SK-N-SH (cell line): ENCODE measurements around the gene ENO1. TPM values are rescaled to one million over a fixed set of nuclear protein-coding genes. Genes with fewer than 3 reads are reported as not detected.

Experiments
- CTCF ChIA-PET: fragments of 300-600, 350-600 bp; formaldehyde crosslinking; extraction: SDS; loops from one replicate; lab custom pipeline; 2021; lab: Yijun Ruan, JAX
- POLR2A ChIA-PET: fragments of 350-600 bp; sonication (Branson Sonifier 250); formaldehyde crosslinking; extraction: SDS; loops from one replicate; lab custom pipeline; 2020; ENCODE audit warnings: antibody characterized with exemption, inconsistent platforms; lab: Yijun Ruan, JAX
- DNase-seq: peaks from one replicate; pipeline ENCODE4 v3.0.0; 2012
- H2AFZ ChIP-seq: fragments of 200-600 bp; sonication (generic); 2 replicates; pipeline ENCODE4 v1.8.1; 2016; ENCODE audit warnings: antibody characterized with exemption, mild to moderate bottlenecking, low read depth
- H3F3A ChIP-seq: fragments of 200-600 bp; sonication (generic); replicated peaks from 2 replicates; pipeline ENCODE3; 2016; ENCODE audit warnings: antibody characterized with exemption, mild to moderate bottlenecking; ENCODE audit not compliant: insufficient read depth
- H3K27ac ChIP-seq, 2 experiments: fragments of 200-500 bp in 1 of 2; fragments of 200-600 bp in 1 of 2; sonication (Bioruptor generic) in 1 of 2; sonication (generic), shearing (Covaris generic) in 1 of 2; 2 replicates each; pipeline versions ENCODE4 v1.5.1 to v1.6.1; 2014 to 2016; ENCODE audit warnings: low read depth in 2 of 2, inconsistent platforms in 1 of 2, low read length in 1 of 2, mild to moderate bottlenecking in 1 of 2, mixed read lengths in 1 of 2
- H3K27me3 ChIP-seq: fragments of 200-600 bp; sonication (generic), shearing (Covaris generic); 2 replicates; pipeline ENCODE4 v1.6.1; 2016; ENCODE audit warnings: mixed run types; ENCODE audit not compliant: insufficient read depth
- H3K36me3 ChIP-seq, 2 experiments: fragments of 200-500 bp in 1 of 2; fragments of 200-600 bp in 1 of 2; sonication (Bioruptor generic) in 1 of 2; sonication (generic) in 1 of 2; replicated peaks in 1 of 2; 2 replicates each; pipeline versions ENCODE3 to v1.5.1; 2014 to 2016; ENCODE audit warnings: low read length in 1 of 2, mild to moderate bottlenecking in 1 of 2; ENCODE audit not compliant: insufficient read depth in 2 of 2, control insufficient read depth in 1 of 2
- H3K4me1 ChIP-seq, 2 experiments: fragments of 200-500 bp in 1 of 2; fragments of 200-600 bp in 1 of 2; sonication (Bioruptor generic) in 1 of 2; sonication (generic), shearing (Covaris generic) in 1 of 2; 2 replicates each; pipeline versions ENCODE4 v1.5.1 to v1.6.1; 2014 to 2016; ENCODE audit warnings: low read depth in 1 of 2, low read length in 1 of 2, mixed run types in 1 of 2; ENCODE audit not compliant: insufficient read depth in 2 of 2, control insufficient read depth in 1 of 2
- H3K4me2 ChIP-seq: fragments of 200-600 bp; sonication (generic), shearing (Covaris generic); 2 replicates; pipeline ENCODE4 v1.6.1; 2017; ENCODE audit warnings: mixed run types
- H3K4me3 ChIP-seq, 2 experiments: fragments of 200-500 bp in 1 of 2; fragments of 200-600 bp in 1 of 2; sonication (Bioruptor generic) in 1 of 2; sonication (generic), shearing (Covaris generic) in 1 of 2; 2 replicates each; pipeline versions ENCODE4 v1.5.1 to v1.8.1; 2014 to 2016; ENCODE audit warnings: low read depth in 2 of 2, inconsistent platforms in 1 of 2, low read length in 1 of 2, mild to moderate bottlenecking in 1 of 2, mixed read lengths in 1 of 2, moderate library complexity in 1 of 2
- H3K79me2 ChIP-seq: fragments of 200-600 bp; sonication (generic); 2 replicates; pipeline ENCODE4 v1.8.1; 2017; ENCODE audit warnings: mild to moderate bottlenecking; ENCODE audit not compliant: insufficient read depth
- H3K9ac ChIP-seq: fragments of 200-600 bp; sonication (generic); 2 replicates; pipeline ENCODE4 v1.6.1; 2017; ENCODE audit warnings: mixed run types
- H3K9me2 ChIP-seq: fragments of 200-600 bp; sonication (generic); 2 replicates; pipeline ENCODE4 v1.6.1; 2017; ENCODE audit warnings: mixed run types
- H3K9me3 ChIP-seq: fragments of 200-600 bp; sonication (generic); 2 replicates; pipeline ENCODE4 v1.6.1; 2017; ENCODE audit warnings: mixed run types, mild to moderate bottlenecking, moderate library complexity
- H4K20me1 ChIP-seq: fragments of 200-600 bp; sonication (generic); 2 replicates; pipeline ENCODE4 v1.6.1; 2017; ENCODE audit warnings: mild to moderate bottlenecking, mixed run types; ENCODE audit not compliant: insufficient read depth
- ELF1 ChIP-seq: IDR thresholded peaks from 2 replicates; pipeline ENCODE4 v1.4.0; 2012
- GABPA ChIP-seq: IDR thresholded peaks from 2 replicates; pipeline ENCODE4 v1.4.0; 2012; ENCODE audit warnings: low read depth, mild to moderate bottlenecking
- MXI1 ChIP-seq: IDR thresholded peaks from 2 replicates; pipeline ENCODE4 v1.6.1; 2012; ENCODE audit warnings: mild to moderate bottlenecking, low read depth, low read length, improper control_type of control experiment
- NFIC ChIP-seq: IDR thresholded peaks from 2 replicates; pipeline ENCODE4 v1.4.0; 2012; ENCODE audit warnings: borderline replicate concordance
- RCOR1 ChIP-seq: fragments of 150-350 bp; IDR thresholded peaks from 2 replicates; pipeline ENCODE4 v1.6.1; 2017; ENCODE audit warnings: antibody characterized with exemption, low read length
- TAF1 ChIP-seq: IDR thresholded peaks from 2 replicates; pipeline ENCODE4 v1.6.1; 2012; ENCODE audit warnings: low read depth, mild to moderate bottlenecking, low read length, moderate library complexity, borderline replicate concordance
- TCF12 ChIP-seq: IDR thresholded peaks from 2 replicates; pipeline ENCODE4 v1.4.0; 2012
- WGBS: methylation state at CpG from one replicate; pipeline ENCODE4 v1.1.6; 2017; ENCODE audit warnings: low lambda C conversion rate; 5-methylcytosine and 5-hydroxymethylcytosine counted together
- polyA plus RNA-seq, 3 experiments: library from polyadenylated mRNA; depleted of rRNA; stranded (reverse); fragments of >200 nt; gene quantifications; 2 replicates each; pipeline ENCODE4 v1.2.3, GENCODE V29; 2012
- TF ChIP-seq, protein P1 (sequence below): IDR thresholded peaks from 2 replicates; pipeline ENCODE4 v1.6.1; 2012; ENCODE audit warnings: mild to moderate bottlenecking, low read depth, low read length, moderate library complexity
- TF ChIP-seq, protein P2 (sequence below): IDR thresholded peaks from 2 replicates; pipeline ENCODE4 v1.4.0; 2012; ENCODE audit warnings: low read depth, borderline replicate concordance
- TF ChIP-seq, protein P3 (sequence below): fragments of 200-600 bp; sonication (generic); IDR thresholded peaks from 2 replicates; pipeline ENCODE4 v1.6.1; 2017; ENCODE audit warnings: antibody characterized with exemption, mild to moderate bottlenecking, moderate library complexity

ENO1 gene
- polyA plus RNA-seq, 1 of the 3 experiments (the other 2 are of a cell fraction): 1,599 TPM

DNA sequence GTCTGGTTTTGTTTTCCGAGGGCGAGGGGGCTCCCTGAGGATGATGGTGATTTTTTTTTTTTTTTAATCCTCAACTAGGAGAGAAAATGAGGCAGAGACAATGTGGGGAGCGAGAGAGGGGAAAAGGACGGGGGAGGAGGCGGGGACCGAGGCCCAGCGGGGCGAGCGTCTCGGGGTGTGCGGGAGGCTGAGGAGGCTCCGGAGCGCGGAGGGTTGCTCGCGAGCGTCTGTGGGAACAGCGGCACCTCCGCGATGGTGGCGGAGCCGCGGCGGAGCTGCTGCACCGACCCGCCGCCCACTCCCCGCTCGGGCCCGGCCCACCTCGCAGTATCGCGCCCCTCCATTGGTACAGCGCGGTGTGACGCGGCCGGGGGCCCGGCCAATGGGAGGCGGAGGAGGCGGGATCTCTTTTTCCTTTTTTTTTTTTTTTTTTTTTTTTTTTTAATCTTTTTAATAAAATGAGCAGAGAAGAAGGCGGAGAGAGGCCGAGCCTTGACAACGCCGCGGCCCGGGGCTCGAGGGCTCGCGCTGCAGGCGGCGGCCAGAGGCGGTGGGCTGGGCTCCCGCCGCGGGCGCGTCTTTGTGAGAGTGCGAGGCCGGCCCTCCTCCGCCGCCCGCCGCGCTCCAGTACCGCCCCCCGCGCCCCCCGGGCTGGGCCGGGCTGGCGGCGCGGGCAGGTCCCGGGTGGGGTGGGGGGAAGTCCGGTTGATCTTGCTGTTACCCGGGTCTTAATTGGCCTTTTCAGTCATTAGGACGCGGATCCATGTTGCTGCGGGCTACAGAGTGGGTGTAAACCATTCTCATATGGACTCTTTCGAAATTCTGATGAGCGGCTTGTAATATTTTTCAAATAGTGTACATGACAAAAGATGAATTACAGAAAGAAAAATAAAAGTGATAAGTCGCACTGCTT is 60.8 kb downstream of the ENO1 start, which contains the start of gene RERE (continued):
- TF ChIP-seq, protein P1, sequence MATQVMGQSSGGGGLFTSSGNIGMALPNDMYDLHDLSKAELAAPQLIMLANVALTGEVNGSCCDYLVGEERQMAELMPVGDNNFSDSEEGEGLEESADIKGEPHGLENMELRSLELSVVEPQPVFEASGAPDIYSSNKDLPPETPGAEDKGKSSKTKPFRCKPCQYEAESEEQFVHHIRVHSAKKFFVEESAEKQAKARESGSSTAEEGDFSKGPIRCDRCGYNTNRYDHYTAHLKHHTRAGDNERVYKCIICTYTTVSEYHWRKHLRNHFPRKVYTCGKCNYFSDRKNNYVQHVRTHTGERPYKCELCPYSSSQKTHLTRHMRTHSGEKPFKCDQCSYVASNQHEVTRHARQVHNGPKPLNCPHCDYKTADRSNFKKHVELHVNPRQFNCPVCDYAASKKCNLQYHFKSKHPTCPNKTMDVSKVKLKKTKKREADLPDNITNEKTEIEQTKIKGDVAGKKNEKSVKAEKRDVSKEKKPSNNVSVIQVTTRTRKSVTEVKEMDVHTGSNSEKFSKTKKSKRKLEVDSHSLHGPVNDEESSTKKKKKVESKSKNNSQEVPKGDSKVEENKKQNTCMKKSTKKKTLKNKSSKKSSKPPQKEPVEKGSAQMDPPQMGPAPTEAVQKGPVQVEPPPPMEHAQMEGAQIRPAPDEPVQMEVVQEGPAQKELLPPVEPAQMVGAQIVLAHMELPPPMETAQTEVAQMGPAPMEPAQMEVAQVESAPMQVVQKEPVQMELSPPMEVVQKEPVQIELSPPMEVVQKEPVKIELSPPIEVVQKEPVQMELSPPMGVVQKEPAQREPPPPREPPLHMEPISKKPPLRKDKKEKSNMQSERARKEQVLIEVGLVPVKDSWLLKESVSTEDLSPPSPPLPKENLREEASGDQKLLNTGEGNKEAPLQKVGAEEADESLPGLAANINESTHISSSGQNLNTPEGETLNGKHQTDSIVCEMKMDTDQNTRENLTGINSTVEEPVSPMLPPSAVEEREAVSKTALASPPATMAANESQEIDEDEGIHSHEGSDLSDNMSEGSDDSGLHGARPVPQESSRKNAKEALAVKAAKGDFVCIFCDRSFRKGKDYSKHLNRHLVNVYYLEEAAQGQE: peak; percentile 29; the same call in 1 of the 2 replicates
- TF ChIP-seq, protein P2, sequence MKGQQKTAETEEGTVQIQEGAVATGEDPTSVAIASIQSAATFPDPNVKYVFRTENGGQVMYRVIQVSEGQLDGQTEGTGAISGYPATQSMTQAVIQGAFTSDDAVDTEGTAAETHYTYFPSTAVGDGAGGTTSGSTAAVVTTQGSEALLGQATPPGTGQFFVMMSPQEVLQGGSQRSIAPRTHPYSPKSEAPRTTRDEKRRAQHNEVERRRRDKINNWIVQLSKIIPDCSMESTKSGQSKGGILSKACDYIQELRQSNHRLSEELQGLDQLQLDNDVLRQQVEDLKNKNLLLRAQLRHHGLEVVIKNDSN: no peak
- TF ChIP-seq NFIC: no peak

DNA sequence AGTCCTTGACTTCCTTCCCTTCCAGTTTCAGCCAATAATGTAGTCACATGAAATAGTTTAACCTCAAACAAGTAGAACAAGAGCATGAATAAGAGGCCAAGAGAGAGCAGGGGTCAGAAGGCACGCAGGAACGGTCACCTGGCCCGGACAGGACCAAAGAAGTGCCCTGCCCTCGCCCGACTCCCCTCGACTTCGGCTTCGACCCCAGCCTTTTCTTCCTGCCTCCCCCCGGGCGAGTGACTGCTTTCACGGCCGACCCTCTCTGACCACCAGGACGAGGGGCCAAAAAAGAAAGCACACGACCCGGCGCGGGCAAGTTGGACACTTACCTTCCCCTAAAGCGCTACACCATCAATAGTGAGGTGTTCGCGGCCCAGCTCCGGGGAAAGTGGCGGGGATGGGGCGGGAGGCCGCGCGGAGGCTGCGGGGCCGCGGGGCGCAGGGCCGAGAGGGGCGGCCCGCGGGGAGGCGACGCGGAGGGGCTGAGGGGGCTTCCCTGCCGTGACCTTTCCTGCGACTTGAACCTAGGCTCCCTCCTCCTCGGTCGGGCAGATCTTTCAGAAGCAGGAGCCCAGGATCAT is 61.6 kb downstream of the ENO1 start:
- H3K27me3 ChIP-seq: no peaks in the 10 kb centered on the region
- TF ChIP-seq, protein P3, sequence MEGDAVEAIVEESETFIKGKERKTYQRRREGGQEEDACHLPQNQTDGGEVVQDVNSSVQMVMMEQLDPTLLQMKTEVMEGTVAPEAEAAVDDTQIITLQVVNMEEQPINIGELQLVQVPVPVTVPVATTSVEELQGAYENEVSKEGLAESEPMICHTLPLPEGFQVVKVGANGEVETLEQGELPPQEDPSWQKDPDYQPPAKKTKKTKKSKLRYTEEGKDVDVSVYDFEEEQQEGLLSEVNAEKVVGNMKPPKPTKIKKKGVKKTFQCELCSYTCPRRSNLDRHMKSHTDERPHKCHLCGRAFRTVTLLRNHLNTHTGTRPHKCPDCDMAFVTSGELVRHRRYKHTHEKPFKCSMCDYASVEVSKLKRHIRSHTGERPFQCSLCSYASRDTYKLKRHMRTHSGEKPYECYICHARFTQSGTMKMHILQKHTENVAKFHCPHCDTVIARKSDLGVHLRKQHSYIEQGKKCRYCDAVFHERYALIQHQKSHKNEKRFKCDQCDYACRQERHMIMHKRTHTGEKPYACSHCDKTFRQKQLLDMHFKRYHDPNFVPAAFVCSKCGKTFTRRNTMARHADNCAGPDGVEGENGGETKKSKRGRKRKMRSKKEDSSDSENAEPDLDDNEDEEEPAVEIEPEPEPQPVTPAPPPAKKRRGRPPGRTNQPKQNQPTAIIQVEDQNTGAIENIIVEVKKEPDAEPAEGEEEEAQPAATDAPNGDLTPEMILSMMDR: no peak
- TF ChIP-seq RCOR1 (no peak), GABPA (no peak), ELF1 (no peak), MXI1 (peak; percentile 29; the same call in 1 of the 2 replicates), TAF1 (no peak), TCF12 (0 out of 2 replicates have a peak, but pooled peaks have one; percentile 0)
- TF ChIP-seq, all 33 proteins: peak for 2
- Histone ChIP-seq H3K9ac (peak overlapping the region; percentile 98), H3K4me3 (peak overlapping the region; percentile 82 to 90), H3K27ac (peak overlapping the region; percentile 88 to 95), H3K79me2 (peaks cover 54% of the 10 kb centered on the region), H3K4me1 (peaks cover 15 to 16% of the 10 kb centered on the region in 2 experiments; a peak in 3 of 4 replicates), H3K36me3 (no peaks in the 10 kb centered on the region), H3F3A (peaks cover 26% of the 10 kb centered on the region), H4K20me1 (no peaks in the 10 kb centered on the region; the same call in 1 of the 2 replicates), H2AFZ (peak overlapping the region; percentile 86), H3K9me3 (no peaks in the 10 kb centered on the region), H3K4me2 (peak overlapping the region; percentile 95), H3K9me2 (no peaks in the 10 kb centered on the region)
- POLR2A ChIA-PET: interaction anchor here (0.6 to 1.5 kb wide), 8 partner anchors 11 to 330 kb away, joined by 3 to 12 read pairs (median 4); no protein-coding TSS in a partner anchor
- CTCF ChIA-PET: interaction anchor here (0.6 to 3.5 kb wide), 5 partner anchors 9 to 91 kb away, joined by 4 to 23 read pairs (median 4); no protein-coding TSS in a partner anchor
- under 1% methylated on average over 22 of the region's 41 CpGs for WGBS
- DNase-seq: peak; percentile 65
